Islet precursor cell (in vitro differentiated cells): ENCODE data around the gene CWF19L2.
A peak's percentile ranks its signal among the peaks of the same experiment; 100 is the strongest.
"Not testable (repeated sequence)": the region's sequence is repeated elsewhere in the genome, so short reads cannot be mapped to it uniquely, and the experiment has no call there.

Experiments used
- DNase-seq: peaks from one replicate; pipeline ENCODE4 v3.0.0-alpha.2; 2018

CWF19L2 gene

DNA sequence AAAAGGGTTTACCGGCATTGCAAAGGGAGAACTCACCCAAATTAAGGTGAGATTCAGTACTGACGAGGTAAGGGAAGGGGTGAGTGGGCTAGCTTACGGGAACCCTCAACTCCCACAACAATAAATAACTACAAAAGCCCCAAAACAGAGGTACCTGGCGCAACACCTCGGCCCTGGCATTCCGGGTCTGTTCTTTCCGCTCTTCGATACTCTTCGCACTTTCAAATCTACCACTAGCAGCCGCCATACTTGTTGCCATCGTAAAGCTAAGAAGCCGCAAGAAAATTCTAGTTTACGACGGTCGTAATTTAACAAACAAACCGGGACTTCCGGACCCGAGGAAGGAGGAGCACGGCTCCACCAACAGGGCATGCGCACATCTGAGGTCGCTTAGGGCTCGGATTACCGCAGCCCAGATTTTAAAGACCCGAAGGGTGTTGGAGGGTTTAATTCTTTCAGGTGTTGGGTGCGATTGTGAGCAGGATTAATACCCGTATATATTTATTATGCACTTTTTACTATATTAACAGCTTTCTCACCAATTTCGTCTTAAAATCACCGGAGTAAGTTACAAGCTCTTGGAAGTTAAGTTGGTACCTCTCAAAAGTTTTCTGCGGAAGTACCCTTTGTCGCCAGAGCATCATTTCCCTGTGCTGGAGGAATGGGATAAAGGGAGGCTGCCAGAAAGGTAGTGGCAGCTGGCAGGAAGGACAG lies at the start of gene CWF19L2:
Gene CWF19L2 (minus strand): TSS at position 268 of the 714 bp plus-strand sequence. CDS start 9 bp downstream, at position 259.
- peak; percentile 95 for DNase-seq

DNA sequence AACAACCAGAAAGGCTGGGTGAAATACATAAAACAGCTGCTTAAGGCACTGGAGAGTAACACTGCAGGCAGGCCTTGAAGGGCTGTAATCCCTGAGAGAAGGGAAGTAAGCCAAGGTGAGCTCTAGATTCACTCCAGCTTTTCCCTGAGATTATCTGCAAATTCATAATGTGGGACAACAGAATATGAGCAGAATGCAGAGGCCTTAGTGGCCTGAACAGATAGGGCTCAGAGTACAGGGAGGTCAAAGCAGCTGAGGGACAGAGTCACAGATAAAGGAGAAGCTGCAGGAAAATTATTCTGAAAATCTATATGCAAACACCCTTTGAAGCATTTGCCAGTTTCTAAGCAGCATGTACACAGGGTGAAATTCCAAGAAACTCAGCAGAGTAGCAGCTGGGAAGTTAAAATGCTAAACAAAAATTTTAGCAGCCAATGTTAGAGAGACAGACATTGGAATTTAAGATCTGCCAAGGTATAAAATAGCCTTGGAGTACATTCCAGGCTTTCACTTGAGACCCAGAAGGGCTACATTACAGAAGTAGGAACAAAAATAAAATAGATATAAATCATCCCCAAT lies 48.1 kb upstream of the CWF19L2 start:
- no peak for DNase-seq

DNA sequence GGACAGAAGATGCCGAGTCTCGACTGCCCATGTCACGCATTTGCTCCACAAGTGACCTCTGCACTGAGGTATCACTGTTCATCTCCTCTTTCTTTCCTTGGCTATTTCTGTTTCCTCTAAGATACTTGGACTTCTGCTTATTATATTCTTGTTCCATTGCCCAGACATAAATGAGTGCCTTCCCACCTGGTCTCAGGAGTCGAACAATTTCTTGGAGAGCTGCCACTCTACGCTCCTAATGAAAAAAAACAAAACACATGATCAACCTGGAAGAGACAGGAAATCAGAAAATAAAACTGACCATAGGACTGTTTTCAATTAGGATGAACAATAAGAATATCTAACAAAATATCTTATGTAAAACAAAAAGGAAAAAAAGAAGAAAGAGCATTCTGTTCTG lies 47.4 kb upstream of the CWF19L2 start:
- DNase-seq: no peak

DNA sequence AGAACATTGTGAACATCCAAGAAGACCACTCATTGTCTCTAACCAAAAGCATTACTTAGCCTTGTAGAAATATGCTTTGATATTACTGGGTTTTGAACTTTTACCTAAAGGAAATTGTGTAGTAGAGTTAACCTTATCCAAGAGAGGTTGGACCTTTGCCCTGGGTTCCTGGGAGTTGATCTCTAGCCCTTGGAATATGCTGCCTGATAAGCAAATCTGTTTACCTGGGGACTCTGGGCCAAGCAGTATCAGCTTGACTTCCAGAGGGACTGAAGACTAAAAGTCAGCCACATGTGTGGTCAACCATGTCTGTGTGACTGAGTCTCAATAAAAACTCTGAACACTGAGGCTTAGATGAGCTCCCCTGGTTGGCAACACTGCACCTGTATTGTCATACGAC lies 44.1 kb upstream of the CWF19L2 start:
- DNase-seq: no peak

DNA sequence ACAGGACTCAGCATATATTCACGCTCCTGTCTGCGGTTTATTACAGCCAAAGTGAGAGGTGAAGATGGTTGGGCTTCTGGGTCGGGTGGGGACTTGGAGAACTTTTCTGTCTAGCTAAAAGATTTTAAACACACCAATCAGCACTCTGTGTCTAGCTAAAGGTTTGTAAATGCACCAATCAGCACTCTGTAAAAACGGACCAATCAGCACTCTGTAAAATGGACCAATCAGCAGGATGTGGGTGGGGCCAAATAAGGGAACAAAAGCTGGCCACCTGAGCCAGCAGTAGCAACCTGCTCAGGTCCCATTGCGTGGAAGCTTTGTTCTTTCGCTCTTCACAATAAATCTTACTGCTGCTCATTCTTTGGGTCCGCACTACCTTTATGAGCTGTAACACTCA lies 39.7 kb upstream of the CWF19L2 start:
- DNase-seq: not testable (repeated sequence)

DNA sequence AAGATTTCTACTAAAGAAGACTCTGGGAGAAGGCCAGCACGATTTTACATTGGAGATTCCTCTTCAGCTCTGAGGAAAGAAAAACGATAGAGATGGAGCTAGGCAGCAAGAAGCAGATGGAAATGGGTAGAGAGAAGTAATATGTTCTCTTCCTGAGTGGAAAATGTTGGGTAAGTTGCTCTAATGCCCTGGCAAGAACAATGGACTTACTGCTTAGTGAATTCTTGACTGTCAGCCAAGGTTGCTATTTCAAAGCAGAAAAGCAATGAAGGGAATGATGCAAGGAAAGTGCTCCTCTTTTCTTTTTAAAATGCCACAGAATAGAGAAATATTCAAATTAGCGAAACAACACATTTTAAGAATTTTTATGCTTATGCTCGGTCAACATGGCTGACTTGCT lies 38.4 kb upstream of the CWF19L2 start:
- no peak for DNase-seq

DNA sequence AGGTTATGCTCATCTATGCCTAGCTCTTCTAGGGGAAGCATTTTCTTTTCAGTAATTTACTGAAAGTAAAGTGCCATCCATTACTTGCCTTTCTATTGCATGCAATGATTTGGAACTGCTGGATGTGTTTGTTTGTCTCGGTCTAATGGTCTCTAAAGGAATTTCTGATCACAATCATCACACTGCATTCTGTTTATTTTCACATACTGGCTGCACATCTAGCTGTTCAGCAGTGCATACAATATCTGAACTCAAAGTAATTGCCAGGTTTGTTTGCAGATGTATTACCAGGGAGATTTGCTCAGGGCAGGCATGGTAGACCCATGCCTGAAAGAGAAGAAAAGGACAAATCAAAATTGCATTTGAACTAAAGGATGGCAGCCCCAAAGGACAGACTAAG lies 36.4 kb upstream of the CWF19L2 start:
- DNase-seq: no peak

DNA sequence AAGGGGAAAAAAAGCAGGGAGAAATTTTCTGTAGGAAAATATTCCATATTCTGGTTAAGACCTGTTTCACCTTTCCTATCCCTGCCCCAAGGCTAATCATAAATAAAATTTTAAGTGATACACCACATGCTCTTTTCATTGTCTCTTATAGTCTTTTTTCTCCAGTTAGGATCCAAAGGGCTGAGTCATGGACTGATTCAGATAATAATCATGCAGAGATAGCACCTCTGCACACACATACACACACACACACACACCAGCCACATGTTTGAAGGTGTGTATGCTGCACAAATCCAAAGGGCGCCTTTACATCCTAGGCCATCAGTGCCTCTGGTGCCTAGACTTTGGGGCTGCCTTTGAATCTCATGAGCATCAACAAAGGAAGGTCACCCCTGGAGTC lies 35.5 kb upstream of the CWF19L2 start:
- no peak for DNase-seq

DNA sequence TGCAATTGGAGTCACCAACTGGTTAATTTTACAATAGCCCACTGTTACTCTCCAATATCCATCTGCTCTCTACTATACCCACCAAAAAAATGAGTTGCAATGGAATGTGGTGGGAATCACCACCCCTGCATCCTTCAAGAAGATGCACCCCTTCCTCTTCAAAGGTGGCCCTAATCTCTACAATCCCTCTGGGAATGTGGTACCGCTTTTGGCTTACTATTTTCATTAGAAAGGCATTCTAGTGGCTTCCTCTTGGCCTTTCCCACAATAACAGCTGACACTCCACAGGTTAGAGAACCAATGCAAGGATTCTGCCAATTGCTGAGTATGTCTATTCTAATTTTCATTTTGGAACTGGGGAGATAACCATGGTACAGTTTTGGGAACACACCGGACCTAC lies 33.2 kb upstream of the CWF19L2 start:
- DNase-seq: no peak

DNA sequence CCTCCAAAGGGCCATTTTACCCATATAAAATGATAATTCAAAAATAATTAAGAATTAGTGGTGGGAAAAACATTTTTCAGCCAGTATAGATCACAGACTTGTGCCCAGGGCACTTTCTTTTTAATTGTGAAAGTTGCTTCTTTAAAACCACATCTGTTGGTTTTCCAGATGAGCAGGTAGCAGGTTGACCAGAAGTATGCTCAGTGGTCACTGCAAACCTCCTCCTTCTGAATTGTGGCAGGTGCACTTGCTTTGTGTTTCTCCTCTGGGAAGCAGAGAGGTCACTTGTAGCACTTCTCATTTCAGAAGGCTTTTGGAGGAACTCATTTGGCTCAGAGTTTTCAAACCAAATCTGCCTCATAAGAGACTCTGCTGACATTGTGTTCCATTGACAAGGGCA lies 24.6 kb upstream of the CWF19L2 start:
- no peak for DNase-seq

DNA sequence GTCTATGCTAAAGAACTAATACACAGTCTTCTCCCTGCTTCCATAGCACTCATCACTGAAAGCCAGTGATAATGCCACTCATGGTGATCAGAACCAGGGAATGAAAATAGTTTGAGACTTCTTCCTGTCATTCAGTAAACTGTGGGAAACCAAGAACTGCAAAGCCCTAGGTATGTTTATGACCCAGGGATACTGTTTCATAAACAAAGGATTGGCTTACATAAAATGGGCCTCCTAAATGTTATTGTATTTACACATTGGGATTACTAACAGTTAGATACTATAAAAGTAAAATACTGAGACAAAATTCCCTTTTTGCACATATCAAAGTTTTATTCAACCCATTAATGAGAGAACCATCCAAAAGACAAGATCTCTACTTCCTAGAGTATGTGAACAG lies 21.3 kb upstream of the CWF19L2 start:
- no peak for DNase-seq

DNA sequence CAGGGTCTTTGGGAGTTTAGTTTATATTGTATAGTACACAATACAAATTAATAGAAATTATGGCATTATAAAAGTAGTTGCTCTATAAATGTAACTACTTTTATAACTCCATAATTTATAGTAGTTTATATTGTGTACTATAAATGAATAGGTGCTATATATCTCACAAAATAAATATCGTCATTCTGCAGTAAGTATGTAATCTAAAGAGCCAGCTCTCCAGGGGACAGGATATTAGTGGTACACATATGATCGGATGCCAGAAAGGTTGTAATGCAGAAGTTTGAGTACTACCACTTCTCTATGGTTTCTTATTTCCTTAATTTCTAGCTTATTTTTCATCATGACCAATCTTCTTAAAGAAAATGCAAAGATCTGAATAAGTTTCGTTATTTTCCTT lies 20.2 kb upstream of the CWF19L2 start:
- DNase-seq: no peak

DNA sequence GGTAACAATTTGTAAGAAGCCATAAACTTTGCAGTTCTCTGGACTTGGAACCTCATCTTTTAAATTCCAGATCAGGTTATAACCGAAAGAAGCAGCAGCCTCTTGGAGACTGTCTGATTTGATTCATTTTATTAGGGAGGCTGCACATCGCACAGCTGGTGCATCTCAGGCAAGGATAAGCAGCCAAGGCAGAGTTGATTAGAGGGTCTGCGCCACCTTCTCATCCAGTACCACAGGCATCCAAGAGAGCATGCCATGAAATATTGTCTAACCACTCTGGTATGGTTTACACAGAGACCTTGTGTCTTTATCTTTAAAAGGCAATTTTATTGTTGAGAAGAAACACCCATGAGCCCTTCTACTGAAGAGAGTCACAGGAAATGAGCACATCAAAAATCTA lies 16.2 kb upstream of the CWF19L2 start:
- no peak for DNase-seq

DNA sequence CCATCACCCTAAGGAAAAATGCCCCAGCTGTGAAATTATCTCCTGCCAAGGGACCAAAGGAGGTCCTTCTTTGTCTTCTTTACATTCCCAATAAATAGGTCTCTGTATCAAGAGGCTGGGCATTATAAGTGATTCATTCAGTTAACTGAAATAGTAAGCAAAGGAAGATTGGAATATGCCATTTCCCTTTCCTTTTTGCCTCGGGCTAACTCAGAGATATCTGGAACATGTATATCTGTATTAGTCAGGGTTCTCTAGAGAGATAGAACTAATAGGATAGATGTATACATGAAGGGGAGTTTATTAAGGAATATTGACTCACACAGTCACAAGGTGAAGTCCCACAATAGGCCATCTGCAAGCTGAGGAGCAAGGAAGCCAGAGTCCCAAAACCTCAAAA lies 15.3 kb upstream of the CWF19L2 start:
- no peak for DNase-seq

DNA sequence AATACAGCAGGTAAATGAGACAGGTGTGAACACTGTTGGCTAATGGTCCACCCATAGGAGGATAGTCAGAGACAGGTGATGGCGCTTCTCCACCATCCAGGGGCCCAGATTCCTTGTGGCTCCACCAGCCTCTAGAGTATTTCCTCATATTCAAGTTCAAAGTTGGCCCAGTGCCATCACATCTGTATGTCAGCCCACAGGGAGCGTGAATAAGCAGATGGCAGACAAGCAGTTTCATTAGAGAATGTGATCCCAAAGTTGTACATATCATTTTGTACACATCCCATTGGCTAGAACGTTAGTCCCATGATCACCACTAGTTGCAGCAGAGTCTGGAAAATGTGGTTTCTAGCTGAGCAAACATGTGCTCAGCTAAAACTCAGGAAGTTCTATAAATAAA lies 11.0 kb upstream of the CWF19L2 start:
- no peak for DNase-seq

DNA sequence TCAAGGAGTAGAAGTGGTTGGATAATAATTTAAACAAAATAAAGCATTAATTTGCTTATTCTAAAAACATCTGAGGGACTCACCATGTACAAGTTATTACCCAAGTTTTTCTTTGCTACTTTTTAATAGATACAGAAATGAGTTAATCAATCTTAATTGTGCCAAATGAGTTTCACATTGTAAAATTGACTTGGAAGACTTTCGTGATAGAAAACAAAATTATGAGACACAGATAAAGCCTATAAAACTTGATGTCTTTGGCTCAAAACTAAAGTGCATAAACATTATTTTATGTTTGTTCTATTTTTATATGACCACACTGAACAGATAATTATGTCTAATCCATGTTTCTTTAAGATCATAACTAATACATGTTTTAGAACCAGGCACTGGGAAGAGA lies 10.1 kb upstream of the CWF19L2 start:
- DNase-seq: no peak

DNA sequence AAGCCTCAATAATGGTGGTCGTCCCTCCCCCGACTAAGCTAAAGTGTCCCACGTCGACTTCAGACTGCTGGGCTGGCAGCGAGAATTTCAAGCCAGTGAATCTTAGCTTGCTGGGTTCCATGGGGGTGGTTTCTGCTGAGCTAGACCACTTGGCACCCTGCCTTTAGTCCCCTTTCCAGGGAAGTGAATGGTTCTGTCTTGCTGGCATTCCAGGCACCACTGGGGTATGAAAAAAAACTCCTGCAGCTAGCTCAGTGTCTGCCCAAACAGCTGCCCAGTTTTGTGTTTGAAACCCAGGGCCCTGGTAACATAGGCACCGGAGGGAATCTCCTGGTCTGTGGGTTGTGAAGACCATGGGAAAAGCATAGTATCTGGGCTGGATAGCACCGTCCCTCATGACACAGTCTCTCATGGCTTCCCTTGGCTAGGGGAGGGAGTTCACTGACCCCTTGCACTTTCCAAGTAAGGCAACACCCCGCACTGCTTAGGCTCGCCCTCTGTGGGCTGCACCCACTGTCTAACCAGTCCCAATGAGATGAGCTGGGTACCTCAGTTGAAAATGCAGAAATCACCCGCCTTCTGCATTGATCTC lies 8.7 kb upstream of the CWF19L2 start:
- not testable (repeated sequence) for DNase-seq

DNA sequence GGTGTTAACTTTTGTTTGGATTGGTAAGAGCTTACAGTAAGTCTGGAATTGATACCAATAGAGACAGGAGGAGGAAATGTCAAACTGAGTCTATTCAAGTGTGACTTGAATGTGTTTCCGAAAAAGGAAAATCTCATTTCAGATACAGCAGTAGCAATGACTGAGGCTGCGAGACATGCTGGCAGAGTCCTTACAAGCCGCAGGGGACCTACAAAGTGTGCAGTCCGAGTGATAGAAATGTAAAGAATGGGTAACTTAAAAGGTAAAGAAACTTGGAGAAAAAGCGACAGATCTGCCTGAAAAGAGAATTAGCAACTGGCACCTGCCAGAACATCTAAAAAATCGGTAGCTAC lies 444 bp downstream of the CWF19L2 start:
- DNase-seq: no peak

DNA sequence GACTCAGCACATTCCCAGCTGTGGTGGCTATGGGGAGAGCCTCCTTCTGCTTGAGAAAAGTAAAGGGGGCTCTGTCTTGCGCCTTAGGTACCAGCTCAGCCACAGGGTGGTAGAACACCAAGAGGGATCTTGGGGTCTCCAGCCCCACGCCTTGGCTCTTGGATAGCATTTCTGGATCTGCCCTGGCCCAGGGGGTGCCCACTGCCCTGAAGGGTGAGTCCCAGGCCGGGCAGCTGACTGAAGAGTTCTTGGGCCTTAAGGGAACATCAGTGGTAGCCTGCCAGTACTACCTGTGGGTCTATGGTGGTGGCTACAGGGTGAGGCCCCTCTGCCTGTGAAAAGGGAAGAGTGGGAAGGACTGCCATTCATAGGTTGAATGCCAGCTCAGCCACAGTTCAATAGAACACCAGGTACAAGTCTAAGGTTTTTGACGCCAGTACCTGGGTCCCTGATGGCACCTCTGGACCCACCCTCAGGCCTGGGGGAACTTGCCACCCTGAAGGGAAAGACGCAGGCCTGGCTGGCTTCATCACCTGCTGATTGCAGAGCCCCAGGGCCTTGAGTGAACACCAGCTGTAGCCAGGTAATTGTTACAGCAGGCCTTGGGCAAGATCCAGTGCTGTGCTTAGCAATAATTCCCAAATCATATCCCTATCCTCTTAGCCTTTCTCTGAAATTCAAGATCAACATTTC lies 3.9 kb downstream of the CWF19L2 start:
- no peak for DNase-seq

DNA sequence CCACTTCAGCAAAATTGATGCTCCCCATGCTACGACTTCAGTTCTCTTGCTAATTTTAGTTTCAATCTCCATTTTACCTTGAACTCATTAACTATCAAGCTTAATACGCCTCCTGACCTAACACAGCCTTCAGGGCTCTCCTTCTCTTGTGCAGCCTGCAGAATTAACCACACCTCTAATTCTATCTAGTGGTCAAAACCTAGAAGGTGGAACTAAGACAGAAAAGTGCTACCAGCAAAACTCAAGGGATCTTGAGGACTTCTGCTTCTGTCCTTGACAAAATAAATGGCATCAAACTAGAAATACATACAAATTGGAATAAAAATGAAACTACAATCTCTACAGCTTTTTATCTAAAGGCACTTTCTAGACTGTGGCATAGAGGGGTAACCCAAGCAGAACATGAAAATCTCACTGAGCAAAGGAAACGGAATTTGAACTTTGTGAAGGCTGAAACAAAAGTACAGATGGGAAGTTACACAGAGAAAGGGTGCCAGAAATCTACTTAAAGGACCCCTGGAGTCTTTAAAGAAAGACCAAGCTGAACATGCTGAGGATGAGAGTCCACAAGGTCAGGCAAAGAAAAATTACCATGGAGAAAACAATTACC lies 10.7 kb downstream of the CWF19L2 start:
- no peak for DNase-seq

DNA sequence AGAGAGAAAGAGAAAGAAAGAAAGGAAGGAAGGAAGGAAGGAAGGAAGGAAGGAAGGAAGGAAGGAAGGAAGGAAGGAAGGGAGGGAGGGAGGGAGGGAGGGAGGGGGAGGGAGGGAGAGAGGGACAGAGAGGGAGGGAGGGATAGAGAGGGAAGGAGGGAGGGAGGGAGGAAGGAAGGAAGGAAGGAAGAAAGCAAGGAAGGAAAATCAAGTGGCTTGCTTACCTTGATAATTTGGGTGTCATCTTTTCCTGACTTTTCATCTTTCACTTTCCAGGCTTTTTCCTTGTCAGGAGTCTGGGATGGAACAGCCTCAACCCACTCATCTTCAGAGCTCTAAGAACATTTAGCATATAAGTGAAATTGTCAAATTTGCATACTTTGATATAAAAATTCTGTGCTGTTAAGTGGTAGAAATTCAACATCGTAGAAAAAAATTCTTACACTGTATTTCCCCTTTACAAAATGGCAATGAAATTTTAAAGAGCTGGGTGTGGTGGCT lies 14.9 kb downstream of the CWF19L2 start:
- DNase-seq: no peak

DNA sequence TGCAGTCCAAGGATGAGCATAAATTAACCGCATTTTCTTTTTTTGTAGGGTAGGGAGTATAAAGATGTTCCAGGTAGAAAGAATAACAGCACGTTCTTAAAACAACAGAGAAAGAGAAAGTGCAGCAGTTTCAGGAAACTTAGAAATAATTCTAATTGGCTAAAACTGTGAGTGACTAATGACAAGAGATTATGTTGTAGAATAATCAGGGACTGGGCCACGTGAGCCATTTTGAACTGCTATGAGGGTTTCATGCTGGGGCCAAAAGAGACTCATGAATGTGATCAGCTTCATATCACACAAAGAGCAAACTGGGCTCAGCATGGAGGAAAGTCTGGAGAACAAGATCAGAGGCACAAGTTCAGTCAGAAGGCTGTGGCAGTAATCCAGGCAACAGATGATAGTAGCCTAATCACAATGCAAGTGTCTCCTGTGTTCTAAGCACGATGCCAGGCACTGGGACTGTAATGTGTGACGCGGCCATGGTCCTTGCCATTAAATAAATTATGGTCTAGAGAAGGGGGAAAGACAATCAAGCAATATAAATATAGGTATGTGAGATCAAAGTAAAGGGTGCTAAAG lies 17.9 kb downstream of the CWF19L2 start:
- DNase-seq: no peak

DNA sequence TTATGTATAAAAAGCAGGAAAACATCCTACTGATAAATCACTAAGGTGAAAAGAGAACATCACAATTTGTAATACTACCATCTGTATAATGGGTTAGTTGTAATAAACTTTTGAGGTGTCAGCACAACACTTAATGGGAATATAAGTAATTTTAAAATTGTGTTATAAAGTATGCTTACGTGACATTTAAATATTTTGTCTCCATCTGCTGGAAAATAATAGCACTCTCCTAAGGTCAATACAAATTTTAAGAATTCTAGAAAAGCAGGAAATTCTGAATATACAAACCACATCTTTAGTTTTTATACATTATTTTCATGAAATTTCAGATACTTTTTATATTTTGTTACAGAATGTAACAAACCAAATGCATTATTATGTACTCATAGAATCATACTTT lies 19.5 kb downstream of the CWF19L2 start:
- no peak for DNase-seq
